ENCODE data around the gene SAXO1.
"Not testable (repeated sequence)": the region's sequence is repeated elsewhere in the genome, so short reads cannot be mapped to it uniquely, and the experiment has no call there.

The SAXO1 gene

DNA sequence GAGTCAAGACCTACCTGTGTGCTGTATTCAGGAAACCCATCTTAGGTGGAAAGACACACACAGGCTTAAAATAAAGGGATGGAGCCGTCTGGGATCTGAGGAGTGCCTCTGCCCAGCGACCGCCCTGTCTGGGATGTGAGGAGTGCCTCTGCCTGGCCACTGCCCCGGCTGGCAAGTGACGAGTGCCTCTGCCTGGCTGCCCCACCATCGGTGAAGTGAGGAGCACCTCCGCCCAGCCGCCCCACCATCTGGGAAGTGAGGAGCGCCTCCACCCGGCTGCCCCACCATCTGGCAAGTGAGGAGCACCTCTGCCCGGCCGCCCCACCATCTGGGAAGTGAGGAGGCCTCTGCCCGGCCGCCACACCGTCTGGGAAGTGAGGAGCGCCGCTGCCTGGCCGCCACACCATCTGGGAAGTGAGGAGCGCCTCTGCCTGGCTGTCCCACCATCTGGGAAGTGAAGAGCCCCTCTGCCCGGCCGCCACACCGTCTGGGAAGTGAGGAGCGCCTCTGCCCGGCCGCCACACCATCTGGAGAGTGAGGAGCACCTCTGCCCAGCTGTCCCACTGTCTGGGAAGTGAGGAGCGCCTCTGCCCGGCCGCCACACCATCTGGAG, 33.7 kb downstream of the SAXO1 start:
- DNase-seq: no peak

DNA sequence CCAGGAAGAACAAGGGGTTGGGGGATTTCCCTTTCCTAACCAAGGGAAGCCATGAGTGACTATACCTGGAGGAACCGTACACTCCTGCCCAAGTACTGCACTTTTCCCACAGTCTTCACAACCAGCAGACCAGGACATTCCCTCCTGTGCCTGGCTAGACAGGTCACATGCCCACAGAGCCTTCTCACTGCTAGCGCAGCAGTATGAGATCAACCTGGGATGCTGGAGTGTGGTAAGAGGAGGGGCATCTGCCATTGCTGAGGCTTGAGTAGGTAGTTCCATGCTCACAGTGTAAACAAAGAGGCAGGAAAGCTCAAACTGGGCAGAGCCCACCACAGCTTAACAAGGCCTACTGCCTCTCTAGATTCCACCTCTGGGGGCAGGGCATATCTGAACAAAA, 35.9 kb downstream of the SAXO1 start:
- DNase-seq: no peak

DNA sequence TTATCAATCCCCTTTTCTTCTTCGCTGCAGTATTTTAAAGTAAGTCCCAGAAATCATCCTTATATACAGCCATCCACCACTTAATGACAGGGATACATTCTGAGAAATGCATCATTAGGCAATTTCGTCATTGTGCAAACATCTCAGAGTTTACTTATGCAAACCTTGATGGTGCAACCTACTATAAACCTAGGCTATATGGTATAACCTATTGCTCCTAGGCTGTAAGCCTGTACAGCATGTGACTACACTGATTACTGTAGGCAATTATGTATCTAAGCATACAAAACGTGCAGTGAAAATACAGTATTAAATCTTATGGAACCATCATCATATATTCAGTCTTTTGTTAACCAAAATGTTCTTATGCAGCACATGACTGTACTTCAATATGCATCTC, 36.8 kb downstream of the SAXO1 start:
- DNase-seq: no peak

DNA sequence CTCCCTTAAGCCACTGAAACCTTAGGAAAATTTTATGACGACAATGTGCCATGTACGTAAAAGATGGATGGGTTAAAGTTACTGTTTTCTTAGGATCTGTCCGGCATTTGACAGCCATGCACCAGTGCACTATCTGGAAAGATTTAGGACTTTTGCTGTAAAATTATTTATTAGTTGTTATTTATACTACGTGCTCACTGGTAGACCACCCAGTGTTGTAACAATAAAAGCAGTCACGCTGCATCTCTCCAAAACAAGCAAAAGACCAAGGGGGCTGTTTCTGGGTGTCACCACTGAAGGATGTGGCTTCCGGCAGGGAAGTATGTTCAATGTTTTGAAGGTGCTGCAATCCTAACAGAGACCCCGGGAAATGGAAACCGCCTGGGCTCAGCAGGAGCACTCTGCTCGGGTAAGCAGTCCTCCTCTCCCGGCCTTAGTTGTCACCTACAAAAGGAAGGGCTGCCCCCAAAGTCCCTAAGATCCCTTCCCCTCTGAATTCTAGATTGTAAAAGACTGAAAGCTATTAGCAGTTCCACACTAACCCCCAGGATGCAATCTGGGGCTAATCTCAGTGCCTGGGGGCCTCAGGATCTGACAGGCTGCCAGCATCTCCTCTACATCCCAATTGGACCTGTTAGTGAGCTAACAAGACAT, 38.6 kb downstream of the SAXO1 start:
- DNase-seq: no peak

DNA sequence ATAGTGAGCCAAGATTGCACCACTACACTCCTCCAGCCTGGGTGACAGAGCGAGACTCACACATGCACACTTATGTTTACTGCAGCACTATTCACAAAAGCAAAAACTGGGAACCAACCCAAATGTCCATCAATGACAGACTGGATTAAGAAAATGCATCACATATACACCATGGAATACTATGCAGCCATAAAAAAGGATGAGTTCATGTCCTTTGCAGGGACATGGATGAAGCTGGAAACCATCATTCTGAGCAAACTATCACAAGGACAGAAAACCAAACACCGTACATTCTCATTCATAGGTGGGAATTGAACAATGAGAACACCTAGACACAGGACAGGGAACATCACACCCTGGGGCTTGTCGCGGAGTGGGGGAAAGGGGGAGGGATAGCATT, 41.8 kb downstream of the SAXO1 start:
- DNase-seq: not testable (repeated sequence)

DNA sequence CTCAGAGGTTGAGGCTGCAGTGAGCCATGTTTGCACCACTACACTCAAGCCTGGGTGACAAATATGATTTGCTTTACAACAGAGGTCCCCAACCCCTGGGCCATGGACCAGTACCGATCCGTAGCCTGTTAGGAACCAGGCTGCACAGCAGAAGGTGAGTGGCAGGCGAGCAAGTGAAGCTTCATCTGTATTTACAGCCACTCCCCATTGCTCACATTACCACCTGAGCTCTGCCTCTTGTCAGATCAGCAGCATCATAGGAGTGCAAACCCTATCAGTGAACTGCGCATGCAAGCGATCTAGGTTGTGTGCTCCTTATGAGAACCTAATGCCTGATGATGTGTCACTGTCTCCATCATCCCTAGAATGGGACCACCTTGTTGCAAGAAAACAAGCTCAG, 42.5 kb downstream of the SAXO1 start:
- no peak for DNase-seq

DNA sequence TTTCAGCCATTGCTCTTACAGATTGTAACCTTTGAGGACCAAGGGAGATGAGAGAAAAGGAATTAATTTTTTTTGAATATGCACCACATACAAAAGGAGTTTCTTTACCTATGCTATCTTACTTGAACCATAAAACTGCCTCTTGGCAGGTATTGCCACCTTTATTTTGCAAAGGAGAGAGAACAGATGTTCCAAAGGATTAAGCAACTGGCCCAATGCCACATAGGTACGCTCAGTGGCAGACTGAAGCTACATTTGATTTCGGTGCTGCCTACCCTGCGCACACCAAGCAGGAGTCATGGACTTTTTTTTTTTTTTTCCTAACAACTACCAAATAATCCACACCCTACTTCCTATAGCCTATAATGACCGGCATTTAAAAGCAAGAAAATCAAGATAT, 43.1 kb downstream of the SAXO1 start:
- no peak for DNase-seq

DNA sequence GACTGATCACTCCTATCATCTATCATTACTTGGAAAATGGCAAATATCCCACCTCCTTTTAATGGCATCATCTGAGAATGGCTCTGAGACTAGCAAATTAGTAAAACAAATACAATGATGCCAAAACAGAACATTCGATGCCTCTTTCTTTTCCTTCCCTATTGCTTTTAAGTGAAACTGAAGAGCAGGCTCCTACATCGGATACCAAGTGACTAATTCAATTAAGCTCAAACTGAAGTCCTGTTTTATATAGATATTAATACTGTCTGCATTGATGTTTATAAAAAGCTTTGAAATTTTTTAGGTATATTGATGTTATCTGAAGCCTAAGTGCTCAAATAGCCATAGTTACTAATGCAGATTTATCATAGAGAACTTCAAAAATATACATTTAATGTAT, 43.9 kb downstream of the SAXO1 start:
- DNase-seq: no peak

DNA sequence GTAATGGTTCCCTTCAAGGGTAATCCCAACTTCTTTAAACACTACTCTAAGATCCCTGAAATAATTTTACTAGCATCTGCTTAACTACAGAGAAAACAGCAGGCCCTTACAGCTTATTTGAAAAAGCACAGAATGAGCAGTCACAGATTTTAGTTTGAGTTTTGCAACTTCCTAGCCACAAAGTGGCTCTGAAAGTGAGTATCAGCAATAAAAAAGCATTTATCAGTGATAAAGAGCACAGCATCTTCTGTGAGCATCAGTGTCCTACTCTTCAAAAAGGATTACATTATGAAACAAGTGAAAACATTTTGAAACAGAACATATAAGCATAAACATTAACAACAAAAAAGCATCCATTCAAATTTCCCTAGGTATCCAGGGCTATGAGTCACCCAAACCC, 45.0 kb downstream of the SAXO1 start:
- DNase-seq: no peak

DNA sequence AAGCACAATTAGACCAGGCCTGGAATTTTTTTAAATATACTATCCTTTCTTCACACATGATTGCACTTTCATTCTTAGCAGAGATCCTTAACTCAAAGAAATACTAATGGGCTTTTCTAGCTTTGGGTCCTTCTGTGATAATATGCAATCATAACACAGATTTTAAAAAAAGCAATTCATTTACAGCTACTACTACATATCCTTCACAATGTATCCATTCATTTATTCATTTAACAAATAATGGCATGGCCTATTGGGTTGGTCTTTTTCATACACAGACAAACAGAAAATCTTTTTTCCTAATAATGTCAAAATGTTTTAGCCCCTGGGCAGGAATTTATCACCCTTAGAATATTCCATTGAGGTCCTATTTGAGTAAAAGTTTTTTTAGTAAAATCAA, 47.0 kb downstream of the SAXO1 start:
- DNase-seq: no peak

DNA sequence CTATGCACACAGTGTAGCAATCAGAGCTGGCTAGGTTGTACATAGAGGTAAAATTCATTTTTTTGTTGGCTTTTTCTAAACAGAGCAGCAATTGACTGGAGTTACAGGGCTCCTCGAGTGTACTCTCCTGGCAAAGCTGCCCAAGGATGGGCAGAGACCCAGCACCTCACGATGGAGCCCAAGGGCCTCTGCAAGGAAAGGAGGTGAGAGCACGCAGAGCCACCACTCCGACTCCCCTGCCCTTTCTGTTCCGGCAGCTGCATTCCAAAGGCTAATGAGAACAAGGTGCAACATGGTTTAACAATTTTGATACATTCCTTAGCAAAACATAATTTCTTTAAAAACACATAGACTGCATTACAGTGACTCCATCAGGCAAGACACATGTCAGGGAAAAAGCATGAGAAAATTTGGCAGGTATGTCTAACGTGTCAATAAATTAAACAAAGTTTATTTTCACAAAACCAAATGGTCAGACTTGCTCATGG, 47.5 kb downstream of the SAXO1 start:
- no peak for DNase-seq

DNA sequence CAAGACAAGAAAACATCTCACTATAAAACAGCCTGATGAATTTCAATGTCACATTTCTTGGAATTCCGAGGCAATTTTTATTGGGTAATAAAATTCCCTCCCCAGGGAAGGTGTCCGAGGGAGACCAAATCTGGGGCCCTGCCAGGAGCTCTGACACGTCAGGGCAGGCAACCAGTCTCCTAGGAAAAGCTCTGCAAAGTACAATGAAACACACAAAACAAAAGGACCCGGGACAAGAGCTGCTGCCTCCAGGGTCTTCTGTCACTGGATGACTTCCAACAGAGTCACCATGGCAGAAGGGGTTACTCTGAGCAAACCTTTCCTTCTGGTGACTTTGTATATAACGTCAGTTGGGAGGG, 50.8 kb downstream of the SAXO1 start:
- no peak for DNase-seq

DNA sequence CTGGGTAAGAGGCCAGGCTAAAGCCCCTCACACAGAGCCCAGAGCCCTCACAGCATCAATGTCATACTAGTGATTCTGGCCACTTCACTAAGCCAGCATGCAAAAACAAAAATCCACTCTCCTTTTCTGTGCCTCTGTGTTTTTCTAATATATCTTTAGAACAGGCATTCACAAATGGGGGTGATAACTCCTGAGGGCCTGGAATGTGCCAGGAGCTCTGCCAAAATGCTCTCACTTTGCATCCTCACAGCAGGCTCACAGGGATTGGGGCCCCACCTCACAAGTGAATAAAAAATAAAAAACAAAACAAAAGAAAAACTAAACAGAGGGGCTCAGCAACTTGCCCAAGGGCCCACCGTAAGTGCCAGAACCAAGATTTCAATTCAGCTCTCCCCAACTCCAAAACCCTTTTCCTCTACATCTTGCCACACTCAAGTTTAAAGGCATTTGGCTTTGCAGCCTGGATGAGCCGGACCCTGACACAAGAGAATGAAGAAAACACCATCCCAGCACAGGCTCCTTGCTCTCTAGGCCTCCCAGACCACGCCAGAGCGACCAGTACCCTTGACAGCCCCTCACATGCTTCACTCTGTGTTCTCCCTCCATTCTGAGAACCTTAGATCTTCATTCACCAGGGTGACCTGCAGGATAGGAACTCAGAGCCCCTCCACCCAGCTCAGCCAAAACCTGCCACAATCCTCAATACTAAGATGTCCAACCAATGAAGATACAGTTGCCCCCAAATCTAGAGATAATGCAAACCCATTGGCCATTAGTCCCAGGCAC, 51.3 kb downstream of the SAXO1 start:
- DNase-seq: no peak

DNA sequence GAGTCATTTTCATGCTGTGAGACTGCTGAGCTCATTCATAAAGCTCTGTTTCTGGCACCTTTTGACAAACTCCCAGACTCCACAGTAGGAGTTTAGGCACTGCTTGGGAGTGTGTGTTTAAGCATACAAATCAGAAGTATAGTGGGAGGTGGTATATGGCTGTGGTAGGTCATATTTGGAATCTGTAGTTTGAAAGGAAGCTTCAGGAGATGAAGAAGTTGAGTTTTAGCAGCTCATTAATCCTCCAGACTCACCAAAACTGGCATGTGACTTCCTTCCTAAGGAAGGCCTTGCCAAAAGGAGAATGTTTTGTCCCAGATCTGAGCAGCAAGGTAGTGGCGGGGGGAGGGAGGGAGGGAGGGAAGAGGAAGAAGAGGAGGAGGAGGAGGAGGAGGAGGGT, 52.8 kb downstream of the SAXO1 start:
- no peak for DNase-seq

DNA sequence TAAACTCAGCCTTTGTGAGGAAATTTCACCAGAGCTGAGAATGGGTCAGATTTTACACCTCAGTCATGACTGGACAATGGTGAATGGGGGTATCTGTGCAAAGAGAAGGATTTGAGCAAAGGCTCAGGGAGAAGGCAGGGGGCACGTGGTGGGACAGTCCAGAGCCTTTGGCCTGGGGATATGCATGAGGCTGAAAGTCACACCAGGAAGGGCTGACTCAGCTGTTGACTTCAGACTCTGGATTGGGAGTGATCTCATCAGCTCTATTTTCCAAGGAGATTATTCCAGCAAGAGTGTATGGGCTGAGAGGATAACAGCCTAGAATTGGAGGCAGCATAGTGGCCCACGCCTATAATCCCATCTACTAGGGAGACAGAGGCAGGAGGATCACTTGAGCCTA, 53.6 kb downstream of the SAXO1 start:
- no peak for DNase-seq

DNA sequence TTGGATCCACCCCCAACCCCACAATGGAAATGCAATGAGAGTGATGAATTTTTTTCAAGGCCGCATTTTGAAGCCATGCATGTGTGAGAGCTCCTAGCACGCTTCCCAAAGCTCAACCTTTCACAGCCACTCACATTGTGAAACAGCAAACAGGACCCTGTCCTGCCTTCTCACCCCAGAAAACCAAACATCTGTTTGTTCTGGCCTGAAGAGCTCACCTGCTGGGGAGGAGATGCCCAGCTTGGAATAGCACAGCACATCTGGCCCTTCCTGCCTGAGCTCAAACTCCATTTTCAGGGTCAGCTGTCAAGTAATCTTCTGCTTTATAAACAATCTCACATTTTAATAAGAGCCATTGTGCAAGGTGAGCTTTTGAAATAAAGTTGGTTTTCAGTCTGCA, 54.8 kb downstream of the SAXO1 start:
- no peak for DNase-seq

DNA sequence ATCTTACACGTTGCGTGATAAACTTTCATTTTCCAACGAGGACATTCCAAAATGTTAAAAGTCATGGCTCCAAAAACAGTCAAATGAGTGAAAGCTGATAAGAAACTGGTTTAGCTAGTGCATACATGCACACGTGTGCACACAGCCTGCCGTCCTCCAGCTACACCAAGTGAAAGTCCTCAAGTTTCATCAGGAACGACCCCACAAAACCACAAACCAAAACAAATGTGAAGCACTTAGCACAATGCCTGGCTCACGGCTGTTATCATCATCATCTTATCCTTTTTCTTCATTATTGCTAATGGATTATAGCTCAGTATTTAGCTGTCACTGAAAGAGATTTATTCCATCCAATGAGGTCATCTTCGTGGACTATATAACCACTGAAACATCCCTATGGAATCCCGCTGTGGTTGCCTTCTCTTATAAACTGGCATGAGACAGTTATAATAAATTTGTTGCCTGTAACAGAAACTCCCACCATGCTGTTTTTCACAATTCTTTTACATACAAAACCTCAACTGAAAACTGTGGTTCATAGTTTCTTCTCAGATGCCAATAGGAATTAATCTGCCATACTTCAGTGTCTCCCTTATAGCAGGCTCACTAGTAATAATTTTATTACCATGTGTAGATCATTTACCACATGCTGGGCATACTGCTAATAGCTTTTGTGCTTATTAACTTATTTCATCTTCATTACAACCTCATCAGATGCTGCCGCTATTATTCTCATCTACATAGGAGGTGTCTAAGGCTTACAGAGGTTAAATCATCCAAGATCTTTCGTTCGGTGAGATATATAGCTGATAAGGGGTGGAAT, 56.1 kb downstream of the SAXO1 start:
- DNase-seq: no peak

DNA sequence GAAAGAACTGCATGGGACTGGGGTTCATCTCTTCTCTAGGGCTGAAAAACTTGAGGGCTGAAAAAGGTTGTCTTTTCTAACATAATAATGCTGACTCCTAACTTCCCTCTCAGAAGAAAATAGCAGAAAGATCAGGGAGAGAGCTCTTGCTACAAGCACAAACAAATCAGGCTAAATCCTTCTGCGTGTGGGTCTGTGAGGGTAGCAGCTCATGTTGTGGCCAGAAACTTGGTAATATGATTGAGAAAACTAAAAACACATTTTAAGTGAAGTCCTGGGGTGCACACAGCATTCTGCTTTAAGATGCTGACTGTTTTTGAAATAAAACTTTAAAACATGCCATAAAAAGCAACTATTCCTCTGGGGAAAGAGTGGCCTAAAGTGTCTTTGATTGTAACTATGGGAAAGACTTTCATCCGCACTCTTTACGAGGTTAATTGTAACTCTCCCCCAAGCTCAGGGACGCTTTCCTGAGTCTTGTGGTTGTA, 56.7 kb downstream of the SAXO1 start:
- no peak for DNase-seq

DNA sequence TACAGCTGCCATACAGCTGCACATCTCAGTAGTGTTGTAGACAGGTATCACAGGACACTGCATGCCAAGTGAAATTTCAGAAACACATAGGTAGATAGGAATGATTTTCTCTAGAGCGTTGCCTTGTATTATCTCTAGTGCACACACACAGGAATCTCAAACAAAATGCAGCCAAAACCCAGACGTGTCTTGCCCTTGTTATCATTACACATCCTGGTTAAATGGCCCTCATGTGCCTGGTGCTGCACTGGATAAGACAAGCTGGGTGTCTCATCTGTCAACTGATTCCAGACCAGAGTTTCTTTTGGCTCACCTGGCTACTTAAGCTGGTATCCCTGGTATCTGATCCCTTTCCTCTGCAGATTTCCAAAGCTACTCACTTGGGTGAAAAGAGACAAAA, 59.7 kb downstream of the SAXO1 start:
- no peak for DNase-seq

DNA sequence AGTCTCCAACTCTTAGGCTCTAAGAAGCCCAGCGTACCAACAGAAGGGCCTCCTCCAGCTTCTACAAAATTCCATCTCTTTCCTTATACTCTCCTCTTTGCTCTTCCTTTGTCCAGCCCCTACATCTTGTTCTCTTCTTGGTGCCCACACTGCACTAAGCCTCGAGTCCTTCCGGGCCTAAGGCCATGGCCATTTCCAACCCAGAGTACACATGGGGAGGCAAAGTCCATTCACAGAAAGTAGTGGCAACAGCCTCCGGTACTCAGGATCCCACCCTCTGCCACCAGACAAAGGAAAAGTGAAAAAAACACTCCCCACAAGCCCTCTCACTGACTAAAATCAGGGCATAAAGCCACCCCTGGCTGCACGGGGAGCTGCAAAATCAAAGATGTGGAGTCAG, 60.3 kb downstream of the SAXO1 start:
- DNase-seq: no peak

DNA sequence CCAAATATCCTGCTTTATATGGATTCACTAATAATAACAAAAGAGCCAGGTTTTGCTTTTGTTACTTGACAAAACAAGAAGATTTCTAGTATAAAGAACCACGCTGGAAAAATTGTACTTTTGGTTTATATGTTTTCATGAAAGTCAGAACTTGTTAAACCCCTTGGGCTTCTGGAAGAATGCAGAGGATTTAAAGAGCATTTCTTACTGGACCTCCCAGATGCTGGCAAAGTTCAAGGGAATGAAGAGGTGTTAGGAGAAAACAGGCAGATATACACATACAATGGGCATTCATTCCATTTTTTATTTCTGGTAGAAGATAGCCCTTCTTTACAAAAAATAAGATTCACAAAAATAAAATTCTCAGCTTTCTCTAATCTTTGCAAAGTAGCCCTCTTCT, 61.1 kb downstream of the SAXO1 start:
- no peak for DNase-seq

DNA sequence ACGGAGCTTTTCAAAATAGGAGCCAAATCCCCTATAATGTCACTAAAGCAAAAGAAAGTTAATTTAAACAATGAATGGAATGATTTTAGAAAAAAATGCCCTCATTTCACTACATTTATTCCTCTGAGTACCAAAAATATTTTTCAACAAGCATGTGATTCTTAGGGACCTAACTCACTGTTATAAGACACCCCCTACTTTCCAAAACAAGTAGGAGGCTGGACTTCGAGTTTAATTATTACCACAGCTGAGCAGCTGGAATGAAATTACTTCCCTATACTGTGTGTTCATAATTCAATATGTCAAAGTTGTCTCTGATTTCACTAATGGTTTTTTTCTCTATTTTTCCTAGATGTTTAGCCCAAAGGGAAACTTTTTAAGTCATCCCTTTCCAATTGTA, 61.6 kb downstream of the SAXO1 start:
- no peak for DNase-seq

DNA sequence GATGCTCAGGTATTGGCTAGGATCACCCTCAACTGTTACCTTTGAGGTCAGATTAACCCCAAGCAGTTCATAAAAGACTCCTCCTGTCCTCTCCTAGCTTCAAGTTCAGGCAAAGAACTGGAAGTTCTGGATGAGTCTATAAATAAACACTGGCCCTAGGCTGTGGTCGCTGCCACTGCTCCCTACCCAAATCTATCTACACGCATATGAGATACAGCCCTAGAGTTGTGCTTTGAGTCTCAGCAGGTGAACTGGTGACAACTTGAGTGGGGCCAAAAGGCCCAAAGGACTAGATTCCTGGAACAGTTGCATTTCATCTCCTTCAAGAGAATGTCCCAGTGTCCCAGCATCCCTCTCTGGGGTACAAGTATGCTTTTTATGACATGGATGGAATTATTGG, 62.6 kb downstream of the SAXO1 start:
- no peak for DNase-seq
